Hindlimb muscle (tissue), 1 donor: ENCODE data around the gene CEP131. TPM values are rescaled to one million over a fixed set of nuclear protein-coding genes. Genes with fewer than 3 reads are reported as not detected.

Experiments
- DNase-seq: peaks from one replicate; pipeline ENCODE4 v3.0.0-alpha.2; 2013
- polyA plus RNA-seq: library from polyadenylated mRNA; unstranded; fragments of 120-200 nt; gene quantifications from one replicate; pipeline ENCODE4 v1.2.1, GENCODE V29; 2013; ENCODE audit not compliant: insufficient read length

Gene CEP131
- polyA plus RNA-seq, 1 donor: 15.4 TPM

- DNase-seq: no peak
Measured at GRCh38 chr17:81198826-81199481, 23.8 kb downstream of the CEP131 start.

DNA sequence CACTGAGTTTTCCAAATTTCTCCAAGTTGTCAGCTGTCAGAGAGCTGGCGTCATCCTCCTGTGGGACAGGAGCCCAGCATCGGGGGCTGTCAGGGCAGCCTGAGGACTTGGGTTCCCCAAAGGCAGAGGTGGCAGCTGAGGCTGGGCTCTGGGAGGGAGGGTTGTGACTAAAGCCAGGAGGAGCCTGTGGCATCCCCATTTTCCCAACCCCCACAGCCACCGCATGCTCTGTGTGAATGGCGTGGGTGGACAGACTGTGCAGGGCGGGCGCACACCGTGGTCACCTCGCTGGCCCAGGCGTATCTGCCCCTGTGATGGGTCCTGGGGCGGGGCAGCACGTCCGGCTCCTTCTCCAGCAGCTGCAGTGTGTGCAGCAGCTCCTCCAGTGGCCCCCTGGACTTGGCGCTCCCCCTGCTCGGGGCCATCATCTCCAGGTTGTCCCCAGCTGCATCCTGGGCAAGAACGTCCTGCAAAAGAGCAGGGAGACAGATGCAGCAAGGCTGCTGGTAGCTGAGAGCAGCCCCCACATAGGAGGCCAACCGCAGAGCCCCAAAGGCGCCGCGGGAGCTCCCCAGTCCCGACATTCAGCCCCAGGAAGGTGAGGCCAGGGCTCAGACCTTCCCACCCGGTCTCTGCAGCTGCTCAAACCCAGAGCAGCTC lies 24.8 kb downstream of the CEP131 start:
- no peak for DNase-seq

DNA sequence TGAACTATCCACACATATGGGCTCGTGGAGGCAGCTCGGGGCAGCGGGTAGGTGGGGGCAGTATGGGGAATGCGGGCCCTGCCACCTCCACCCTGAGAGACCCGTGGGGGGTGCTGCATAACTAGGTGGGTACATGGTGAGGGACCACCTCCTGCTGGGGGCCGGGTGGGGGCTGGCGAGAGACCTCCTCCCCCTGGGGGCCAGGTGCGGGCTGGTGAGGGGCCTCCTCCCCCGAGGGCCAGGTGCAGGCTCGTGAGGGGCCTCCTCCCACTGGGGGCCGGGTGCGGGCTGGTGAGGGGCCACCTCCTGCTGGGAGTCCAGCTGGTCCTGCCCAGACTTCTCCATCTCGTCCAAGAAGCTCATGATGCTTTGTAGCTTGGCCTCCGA lies 25.4 kb downstream of the CEP131 start:
- no peak for DNase-seq

DNA sequence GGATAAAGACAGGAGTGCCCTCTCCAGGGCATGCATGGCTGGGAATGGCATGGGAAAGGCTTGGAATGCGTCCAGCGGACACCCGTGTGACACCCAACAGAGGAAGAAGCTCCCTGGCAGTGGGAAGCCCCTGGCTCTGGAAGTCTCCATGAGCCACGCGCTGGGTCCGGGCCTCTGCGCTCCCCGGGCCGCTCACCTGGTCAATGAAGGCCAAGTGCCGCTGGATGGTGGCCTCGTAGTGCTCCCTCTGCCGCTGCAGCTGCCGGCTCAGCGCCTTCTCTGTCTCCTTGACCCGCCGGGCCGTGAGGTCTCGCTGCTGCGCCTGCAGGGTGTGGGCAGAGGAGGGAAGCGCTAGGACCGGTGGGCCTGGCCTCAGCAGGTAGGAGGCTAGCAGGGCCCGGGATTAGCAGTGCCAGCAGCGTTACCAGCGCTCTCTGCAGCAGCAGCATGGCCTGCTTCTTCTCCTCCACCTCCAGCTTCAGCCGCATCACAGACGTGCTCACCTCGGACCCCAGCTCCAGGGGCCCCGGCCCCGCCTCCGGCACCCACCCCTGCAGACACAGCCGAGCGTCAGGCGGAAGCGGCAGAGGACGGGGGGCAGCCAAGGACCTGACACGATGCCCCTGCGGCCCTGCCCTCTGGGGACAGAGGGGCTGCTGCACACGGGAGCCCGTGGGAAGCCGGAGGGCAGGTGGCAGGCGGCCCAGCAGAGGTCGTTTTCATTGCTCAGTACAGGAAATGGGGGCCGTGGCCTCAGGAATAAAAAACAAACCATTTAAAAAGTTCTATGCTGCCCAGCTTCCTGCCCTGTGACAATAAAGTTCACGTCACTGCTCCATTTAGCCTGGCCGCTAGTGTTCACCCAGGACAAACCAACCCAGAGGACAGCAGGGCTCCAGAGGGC lies 26.0 kb downstream of the CEP131 start:
- DNase-seq: no peak

DNA sequence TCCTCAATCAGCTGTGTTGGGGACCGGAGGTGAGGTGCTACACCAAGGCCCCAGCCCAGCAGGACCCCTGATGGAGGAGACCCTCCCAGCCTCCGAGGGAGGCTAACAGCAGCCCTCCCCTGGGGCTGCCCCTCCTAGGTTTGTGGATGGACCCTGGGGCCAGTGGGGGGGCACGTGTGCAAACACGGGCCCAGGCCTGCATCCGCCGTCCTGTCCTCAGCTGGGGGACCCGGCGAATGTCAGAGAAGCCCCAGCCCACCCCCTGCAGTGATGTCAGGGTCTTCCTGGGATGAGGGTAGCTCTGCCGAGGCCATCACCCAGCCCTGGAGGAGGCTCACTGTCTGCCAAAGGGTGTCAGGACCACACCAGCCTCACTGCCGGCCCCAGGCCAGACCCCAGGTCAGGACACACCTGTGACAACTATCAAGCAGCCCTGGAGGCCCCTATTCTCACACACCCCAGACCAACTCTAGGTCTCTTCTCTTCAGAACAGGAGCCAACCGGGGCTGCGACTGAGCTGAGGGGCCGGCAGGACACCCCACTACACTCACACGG lies 26.7 kb downstream of the CEP131 start:
- no peak for DNase-seq

DNA sequence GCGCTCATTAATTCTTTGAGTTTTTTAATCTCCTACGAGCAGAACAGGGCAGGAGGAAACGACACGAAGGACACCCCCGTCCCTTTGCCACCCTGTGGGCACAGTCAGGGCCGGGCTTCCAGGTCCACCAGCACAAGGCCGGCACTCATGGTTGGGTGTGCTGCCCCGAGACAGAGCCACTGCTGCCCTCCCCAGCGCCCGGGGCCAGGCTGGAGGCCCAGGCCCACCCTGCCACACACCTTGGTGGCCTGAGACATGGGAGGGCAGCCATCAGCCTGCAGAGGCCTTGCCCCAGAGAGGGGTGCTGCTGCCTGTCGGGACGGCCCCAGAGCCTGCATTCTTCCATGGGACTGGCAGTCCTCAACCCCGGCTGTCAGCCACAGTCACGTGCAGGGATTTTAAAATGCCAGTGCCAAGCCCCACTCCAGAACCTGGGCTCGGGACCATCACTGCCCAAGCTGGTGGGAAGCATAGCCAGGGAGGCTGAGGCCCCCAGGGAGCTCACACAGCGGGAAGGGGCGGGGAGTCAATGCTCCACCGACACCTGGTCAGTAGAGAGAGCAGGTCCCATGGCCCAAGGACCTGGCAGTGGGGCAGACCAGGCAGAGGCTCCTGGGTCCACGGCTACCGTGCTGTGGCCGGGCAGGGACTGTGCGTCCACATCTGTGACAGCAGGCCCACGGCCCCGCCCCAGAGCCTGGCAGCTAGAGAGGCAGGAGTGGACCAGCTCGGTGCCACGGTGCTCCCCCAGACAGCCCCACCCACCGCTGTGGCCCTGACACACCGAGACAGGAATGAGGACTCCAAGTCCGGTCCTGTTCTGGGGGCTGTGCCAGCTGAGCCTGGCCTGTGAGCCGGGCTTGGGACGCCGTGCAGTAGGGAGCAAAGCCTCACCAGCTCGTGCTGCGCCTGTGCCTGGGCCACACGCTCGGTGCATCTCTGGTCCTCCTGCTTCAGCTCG lies 27.5 kb downstream of the CEP131 start:
- no peak for DNase-seq

DNA sequence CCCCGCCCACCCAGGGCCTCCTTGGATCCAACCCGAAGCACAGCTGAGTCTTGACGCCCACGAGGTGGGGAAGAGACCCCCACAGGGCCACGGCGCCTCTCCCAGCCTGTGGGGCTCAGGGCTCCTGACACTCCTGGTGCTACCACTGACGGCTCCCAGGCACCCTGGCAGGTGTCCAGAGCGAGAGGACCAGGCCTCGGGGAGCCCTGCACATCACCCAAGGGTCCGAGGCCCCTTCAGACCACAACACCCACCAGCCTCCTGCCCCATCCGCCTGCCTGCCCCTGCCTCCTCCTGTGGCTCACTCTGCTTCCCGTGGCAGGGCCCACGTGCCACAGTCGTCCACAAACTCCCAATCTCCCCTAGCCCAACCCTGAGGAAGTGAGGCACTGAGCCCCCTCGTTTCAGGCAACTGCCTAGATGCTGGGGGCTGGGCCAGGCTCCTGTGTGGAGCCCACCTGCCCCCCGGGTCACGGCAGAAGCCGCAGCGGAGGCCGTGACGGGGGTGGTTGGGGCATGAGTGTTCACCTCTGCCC lies 28.5 kb downstream of the CEP131 start:
- DNase-seq: no peak

DNA sequence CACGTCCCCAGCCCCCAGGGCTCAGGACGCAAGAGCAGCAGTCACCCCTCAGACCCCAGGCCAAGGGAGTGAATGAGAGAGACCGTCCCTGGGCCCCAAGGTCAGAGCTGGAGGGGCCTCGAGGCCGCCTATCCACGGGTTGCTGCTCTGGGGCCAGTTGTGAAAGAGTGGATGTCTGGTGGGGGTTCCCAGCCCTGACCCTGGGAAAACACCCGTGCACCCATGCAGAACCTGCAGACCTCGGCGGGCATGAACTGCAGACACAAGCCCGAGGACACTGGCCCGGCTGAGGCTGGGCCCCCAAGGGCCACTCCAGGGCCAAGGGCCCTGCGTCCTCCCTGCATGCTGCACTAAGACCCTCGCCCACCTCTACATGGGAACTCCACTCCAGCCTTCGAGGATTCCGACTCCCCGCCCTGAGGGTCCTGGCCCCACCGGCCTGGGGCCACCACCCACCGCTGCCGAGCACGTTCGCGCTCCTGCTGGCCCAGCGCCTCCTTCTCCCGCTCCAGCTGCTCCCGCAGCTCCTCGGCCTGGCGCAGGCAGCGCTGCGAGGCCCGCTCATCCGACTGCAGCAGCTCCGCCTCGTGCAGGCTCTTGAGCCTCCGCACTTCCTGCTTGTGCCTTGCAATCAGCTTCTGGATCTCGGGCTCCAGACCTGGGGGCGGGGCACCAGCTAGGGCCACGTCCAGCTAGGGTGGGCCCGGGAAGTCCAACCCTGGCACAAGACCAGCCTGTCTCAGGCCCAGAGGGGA lies 29.1 kb downstream of the CEP131 start:
- peak; percentile 38 for DNase-seq

GRCh38 chr17:81193051-81193410 lies 29.7 kb downstream of the CEP131 start:
- DNase-seq: no peak

DNA sequence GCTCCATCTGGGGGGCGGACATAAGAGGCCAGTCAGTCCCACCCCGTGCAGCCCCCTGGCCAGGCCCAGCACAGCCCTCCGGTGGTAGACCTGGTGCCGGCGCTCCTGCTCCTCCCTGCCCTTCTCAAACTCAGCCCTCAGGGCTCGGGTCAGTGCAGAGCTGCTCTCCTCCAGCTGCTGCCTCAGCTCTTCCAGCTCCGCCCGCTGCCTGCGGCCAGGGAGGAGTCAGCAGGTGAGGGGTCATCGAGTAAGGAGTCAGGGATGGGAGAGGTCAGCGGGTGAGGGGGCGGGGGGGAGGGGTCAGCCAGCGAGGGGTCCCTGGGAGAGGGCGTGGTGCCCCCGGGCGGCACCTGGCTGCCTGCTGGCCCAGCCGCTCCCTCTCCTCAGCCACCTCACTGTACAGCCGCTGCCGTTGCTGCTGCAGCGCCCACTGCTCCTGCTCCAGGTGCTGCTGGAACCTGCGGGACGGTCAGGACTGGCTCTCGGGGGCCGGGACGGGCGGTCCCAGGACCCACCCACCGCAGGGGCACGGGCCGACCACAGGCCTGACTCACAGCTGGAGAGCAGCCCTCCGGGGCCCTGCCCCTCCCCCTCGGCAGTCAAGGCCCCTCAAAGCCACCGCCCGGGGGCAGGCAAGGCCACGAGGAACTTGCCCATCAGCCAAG lies 30.2 kb downstream of the CEP131 start:
- no peak for DNase-seq

DNA sequence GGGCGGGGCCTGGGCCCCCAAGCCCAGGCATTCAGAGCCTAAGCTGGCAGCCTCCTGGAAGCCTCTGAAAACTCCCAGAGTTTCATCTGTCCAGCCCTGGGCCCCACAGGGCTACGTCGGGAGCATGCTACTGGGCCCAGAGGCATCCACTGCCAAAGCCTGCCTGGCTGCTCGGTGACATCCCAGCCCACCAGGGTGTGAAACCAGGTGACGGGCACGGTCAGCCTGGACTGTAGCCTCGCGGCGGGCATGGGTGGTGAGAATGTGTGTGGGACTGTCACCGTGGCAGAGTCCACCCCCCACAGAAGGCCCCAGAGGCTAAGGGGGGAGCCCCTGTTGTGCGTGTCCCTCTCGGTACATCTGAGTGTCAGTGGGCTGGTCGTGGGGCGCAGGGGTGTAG lies 31.1 kb downstream of the CEP131 start:
- no peak for DNase-seq

DNA sequence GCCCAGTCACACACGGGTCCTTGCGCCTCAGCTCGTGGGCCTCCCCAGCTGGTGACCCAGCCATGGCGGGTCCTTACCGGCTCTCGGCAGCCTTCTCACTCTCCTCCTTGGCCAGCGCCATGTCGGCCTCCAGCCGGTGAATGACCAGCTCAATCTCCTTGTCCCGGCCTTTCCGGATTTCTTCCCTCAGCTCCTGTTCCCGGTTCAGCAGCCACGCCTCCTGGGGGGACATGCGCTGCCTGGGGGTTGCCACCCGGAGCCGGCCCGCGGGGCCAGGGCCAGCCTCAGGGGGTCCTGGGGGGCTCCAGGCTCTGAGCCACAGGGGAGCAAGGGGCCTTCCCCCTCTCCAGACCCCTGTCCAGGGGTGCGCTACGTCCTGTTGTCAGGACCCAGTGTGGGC lies 31.6 kb downstream of the CEP131 start:
- DNase-seq: no peak

DNA sequence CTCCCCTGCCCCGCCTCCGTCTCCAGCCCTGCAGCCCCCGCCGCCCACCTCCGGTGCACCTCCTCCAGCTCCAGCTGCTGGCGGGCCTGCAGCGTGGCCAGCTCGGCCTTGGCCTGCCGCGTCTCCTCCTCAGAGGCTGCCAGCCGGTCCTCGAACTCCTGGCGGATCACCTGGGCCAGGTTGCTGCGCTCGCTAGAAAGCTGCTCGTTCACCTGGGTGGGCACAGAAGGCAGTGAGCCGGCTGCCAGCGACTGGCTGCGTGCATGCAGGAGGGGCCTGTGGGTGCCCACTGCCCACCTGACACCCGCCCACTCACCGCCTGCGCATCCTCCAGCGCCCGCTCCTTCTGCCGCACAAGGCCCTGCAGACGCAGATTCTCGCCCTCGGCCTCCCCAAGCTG lies 32.2 kb downstream of the CEP131 start:
- DNase-seq: no peak

DNA sequence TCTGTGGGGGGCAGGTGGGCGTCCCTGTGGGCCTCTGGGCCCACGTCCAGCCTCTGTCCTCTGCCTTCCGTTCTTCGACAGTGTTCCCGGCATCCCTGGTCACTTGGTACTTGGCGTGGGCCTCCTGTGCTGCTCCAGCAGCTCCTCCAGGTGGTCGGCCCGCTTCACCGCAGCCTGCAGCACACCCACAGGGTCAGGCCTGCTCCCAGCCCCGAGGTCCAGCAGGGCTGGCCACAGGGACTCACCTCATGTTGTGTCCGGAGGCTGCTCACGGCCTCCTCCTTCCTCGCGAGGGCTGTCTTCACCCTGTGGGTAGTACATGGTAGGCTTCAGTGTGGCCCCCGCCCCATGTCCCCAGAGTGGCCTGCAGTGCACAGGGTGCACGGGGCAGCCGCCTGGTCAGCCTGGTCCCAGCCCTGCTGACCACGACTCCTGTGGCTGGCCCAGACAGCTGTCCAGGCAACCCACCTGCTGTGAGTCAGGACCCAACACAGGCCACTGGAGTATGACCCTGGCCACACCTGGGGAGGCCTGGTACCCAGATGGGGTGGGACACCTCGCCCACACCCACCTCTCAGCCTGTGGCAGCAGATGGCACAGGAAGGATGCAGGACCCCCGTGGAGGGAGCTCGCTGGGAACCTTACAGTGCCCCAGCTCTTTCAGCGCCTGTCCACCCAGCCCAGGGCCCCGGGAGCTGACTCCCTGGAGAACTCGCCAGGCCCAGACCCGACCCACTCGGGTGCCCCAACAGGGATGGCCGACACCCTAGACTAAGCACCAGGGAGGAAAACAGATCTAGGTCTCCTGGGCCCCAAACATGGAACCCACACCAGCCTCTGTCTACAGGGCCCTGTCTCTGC lies 32.9 kb downstream of the CEP131 start:
- no peak for DNase-seq

DNA sequence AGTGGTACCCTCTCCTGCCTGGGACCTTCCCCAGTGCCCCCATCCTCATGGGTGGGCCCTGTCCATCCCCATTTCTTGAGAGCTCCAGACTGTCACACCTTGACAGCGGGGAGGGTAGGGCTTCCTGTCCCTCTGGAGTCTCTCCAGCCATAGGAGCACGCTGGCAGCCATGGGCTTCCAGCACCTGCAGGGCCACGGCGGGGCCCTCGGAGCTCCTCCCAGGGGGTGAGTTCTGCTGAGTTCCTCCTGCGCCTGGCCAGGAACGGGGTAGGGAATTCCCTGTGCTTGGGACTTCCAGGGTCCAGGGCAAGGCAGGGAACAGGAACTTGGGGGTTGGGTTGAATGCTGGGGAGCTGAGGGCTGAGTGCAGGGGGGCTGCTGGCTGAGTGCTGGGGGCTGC lies 33.7 kb downstream of the CEP131 start:
- DNase-seq: no peak

GRCh38 chr17:81188491-81188840 lies 34.3 kb downstream of the CEP131 start:
- DNase-seq: no peak

- DNase-seq: no peak
Measured at GRCh38 chr17:81187586-81188490, 34.9 kb downstream of the CEP131 start.

DNA sequence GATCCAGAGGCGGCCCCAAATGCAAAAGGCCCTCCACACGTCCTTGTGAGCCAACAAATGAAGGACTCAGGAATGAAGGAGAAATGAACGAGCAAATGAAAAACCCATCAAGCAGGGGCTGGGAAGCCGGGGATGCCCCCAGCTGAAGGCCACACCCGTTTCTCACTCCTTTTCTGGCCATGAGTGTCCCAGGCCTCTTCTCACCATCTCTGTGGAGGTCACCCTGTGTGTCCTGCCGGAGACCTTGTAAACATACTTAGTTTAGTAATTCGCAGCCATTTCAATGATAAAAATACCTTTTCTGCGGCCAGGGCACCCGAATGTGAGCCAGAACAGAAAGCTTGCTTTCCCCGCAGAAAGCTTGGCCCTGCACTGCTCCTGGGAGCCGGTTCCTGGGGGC lies 35.6 kb downstream of the CEP131 start:
- no peak for DNase-seq

DNA sequence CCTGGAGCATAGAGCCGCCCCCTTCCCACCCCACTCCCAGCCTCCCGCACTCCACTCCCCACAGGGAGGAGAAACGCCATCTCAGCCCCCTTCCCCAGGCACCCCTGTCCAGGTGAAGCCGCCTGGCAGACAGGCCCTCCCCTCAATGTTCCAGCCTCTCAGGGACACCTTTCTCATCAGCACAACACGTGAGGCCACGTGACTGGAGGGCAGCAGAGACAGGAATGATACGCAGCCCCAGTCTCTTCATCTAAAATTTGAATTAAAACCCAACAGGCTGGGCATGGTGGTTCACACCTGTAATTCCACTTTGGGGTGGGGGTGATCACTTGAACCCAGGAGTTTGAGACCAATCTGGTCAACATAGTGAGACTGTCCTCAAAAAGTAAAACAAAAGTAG lies 36.6 kb downstream of the CEP131 start:
- DNase-seq: no peak
